ENCODE data around the gene SELENOW. TPM values are rescaled to one million over a fixed set of nuclear protein-coding genes. Genes with fewer than 3 reads are reported as not detected.

The SELENOW gene
- total RNA-seq, 4 donors from 2014 or later = 1,363 to 1,667 (median 1,434) TPM

GRCh38 chr19:47735131-47735530 lies 43.4 kb upstream of the SELENOW start:
- WGBS = 70% methylated on average over 4 of the region's 4 CpGs
- TF ChIP-seq POLR2AphosphoS5 (IDR thresholded peaks at IDR 0.05) = no peak
- no peak for TF ChIP-seq EP300 (IDR thresholded peaks at IDR 0.05)
- TF ChIP-seq CTCF (IDR thresholded peaks at IDR 0.05) = no peak
- TF ChIP-seq POLR2A (IDR thresholded peaks at IDR 0.05; ENCODE audit: low read depth) = no peak
- no peaks in the 10 kb centered on the region for H3K27me3 ChIP-seq
- peak overlapping the region; percentile 21 to 49 (median 32) for H3K27ac ChIP-seq (replicated peaks in 1 of 4)
- peaks cover 34 to 96% (median 82%) of the 10 kb centered on the region in 4 donors for H3K36me3 ChIP-seq
- intact Hi-C loops (cut with DNase I) = no loop called here
- no peaks in the 10 kb centered on the region for H3K9me3 ChIP-seq
- DNase-seq (ENCODE audit: extremely low spot score) = no peak
- peaks cover 5 to 29% (median 24%) of the 10 kb centered on the region in 4 donors for H3K4me1 ChIP-seq
- H3K4me3 ChIP-seq = no peak overlapping the region

- peak overlapping the region; percentile 93 to 99 (median 96) for H3K27ac ChIP-seq (replicated peaks in 1 of 4)
- no peak overlapping the region for H3K4me3 ChIP-seq
- 94% methylated on average over 28 of the region's 48 CpGs for WGBS
- peaks cover 31 to 36% (median 34%) of the 10 kb centered on the region in 4 donors for H3K4me1 ChIP-seq
- intact Hi-C loops (cut with DNase I) = no loop called here
- peaks cover 36 to 60% (median 58%) of the 10 kb centered on the region in 4 donors for H3K36me3 ChIP-seq
- no peak for DNase-seq (ENCODE audit: extremely low spot score)
- TF ChIP-seq POLR2AphosphoS5 (IDR thresholded peaks at IDR 0.05) (peak in 1 of 2 donors; percentile 45), CTCF (IDR thresholded peaks at IDR 0.05) (no peak), EP300 (IDR thresholded peaks at IDR 0.05) (no peak)
- no peaks in the 10 kb centered on the region for H3K9me3 ChIP-seq
- H3K27me3 ChIP-seq = peaks cover 0 to 4% (median 0%) of the 10 kb centered on the region in 4 donors
These were observed 37.5 kb upstream of the SELENOW start for GRCh38 chr19:47740866-47741519.

GRCh38 chr19:47741544-47742140 lies 36.9 kb upstream of the SELENOW start:
- no peak for TF ChIP-seq POLR2A (IDR thresholded peaks at IDR 0.05; ENCODE audit: low read depth)
- TF ChIP-seq POLR2AphosphoS5 (IDR thresholded peaks at IDR 0.05) = no peak
- TF ChIP-seq EP300 (IDR thresholded peaks at IDR 0.05) = no peak
- no peak for TF ChIP-seq CTCF (IDR thresholded peaks at IDR 0.05)
- H3K4me1 ChIP-seq = peaks cover 37 to 42% (median 41%) of the 10 kb centered on the region in 4 donors
- no peaks in the 10 kb centered on the region for H3K9me3 ChIP-seq
- intact Hi-C loops (cut with DNase I) = no loop called here
- 85% methylated on average over 14 of the region's 15 CpGs for WGBS
- no peak overlapping the region for H3K4me3 ChIP-seq
- peaks cover 30 to 57% (median 52%) of the 10 kb centered on the region in 4 donors for H3K36me3 ChIP-seq
- DNase-seq (ENCODE audit: extremely low spot score) = no peak
- peaks cover 0 to 4% (median 0%) of the 10 kb centered on the region in 4 donors for H3K27me3 ChIP-seq
- H3K27ac ChIP-seq (replicated peaks in 1 of 4) = peak overlapping the region; percentile 93 to 99 (median 96)

- Histone ChIP-seq H3K4me3 (peak overlapping the region; percentile 47 to 56 (median 48)), H3K36me3 (peaks cover 37 to 58% (median 50%) of the 10 kb centered on the region in 4 donors), H3K4me1 (peaks cover 42 to 52% (median 50%) of the 10 kb centered on the region in 4 donors), H3K9me3 (no peaks in the 10 kb centered on the region), H3K27me3 (peaks cover 0 to 4% (median 0%) of the 10 kb centered on the region in 4 donors), H3K27ac (replicated peaks in 1 of 4) (peak overlapping the region; percentile 93 to 99 (median 96))
- WGBS = 18% methylated on average over 13 of the region's 13 CpGs
- intact Hi-C loops (cut with DNase I) = no loop called here
- TF ChIP-seq CTCF (IDR thresholded peaks at IDR 0.05) = no peak
- no peak for TF ChIP-seq POLR2AphosphoS5 (IDR thresholded peaks at IDR 0.05)
- TF ChIP-seq POLR2A (IDR thresholded peaks at IDR 0.05; ENCODE audit: low read depth) = no peak
- TF ChIP-seq EP300 (IDR thresholded peaks at IDR 0.05) = no peak
- DNase-seq (ENCODE audit: extremely low spot score) = no peak
These were observed 35.9 kb upstream of the SELENOW start for GRCh38 chr19:47742634-47743033.

All from esophagus muscularis mucosa (tissue), 4 donors.